OCI-LY3 (cell line): ENCODE data around the gene ZDHHC16.
"Not testable (repeated sequence)": the region's sequence is repeated elsewhere in the genome, so short reads cannot be mapped to it uniquely, and the experiment has no call there.

ENCODE experiments used
- CTCF ChIP-seq: fragments of 200-600, 300-600 bp; sonication (generic); IDR thresholded peaks from 2 replicates; pipeline ENCODE4 v1.5.1; 2014; ENCODE audit warnings: antibody characterized with exemption, low read length, low read depth
- EZH2phosphoT487 ChIP-seq: fragments of 200-600 bp; shearing (Covaris generic); IDR thresholded peaks from 2 replicates; pipeline ENCODE4 v1.6.1; 2018; ENCODE audit warnings: antibody characterized with exemption, mixed run types, low read depth

- not testable (repeated sequence) for TF ChIP-seq CTCF, EZH2phosphoT487
Observed at GRCh38 chr10:97406483-97406882, 39.5 kb upstream of the ZDHHC16 start.
